Measurements from ENCODE around the gene DHRS7C.

DNA sequence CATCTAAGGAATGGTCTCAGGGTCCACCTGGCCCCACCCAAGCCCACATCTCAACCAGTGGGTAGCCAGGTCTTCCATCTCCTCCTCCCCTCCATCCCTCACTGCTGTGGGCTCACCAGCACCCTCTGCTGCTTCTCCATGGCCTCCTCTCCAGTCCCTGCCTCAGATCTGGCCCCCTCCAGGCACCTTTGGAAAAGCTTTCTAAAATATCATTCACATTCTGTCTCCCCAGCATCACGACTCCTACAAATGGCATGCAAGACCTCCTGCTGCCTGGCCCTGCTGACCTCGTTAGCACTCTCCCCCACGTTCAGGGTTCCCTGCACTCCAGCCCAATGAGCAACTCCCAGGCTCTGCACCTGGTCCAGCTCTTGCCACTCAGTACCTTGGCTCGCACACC is 48.0 kb upstream of the DHRS7C start:
- TF ChIP-seq, protein P1, sequence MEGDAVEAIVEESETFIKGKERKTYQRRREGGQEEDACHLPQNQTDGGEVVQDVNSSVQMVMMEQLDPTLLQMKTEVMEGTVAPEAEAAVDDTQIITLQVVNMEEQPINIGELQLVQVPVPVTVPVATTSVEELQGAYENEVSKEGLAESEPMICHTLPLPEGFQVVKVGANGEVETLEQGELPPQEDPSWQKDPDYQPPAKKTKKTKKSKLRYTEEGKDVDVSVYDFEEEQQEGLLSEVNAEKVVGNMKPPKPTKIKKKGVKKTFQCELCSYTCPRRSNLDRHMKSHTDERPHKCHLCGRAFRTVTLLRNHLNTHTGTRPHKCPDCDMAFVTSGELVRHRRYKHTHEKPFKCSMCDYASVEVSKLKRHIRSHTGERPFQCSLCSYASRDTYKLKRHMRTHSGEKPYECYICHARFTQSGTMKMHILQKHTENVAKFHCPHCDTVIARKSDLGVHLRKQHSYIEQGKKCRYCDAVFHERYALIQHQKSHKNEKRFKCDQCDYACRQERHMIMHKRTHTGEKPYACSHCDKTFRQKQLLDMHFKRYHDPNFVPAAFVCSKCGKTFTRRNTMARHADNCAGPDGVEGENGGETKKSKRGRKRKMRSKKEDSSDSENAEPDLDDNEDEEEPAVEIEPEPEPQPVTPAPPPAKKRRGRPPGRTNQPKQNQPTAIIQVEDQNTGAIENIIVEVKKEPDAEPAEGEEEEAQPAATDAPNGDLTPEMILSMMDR (IDR thresholded peaks at IDR 0.05), result no peak
- TF ChIP-seq POLR2A (IDR thresholded peaks at IDR 0.05), result no peak

Data from breast epithelium (tissue), 3 donors.